HG02938 (cell line): ENCODE data around the gene CAPNS2.

Source experiments
- ATAC-seq: cut with Tn5 transposase; IDR thresholded peaks from one replicate; pipeline ENCODE4 v1.9.1; 2021; ENCODE audit warnings: mild to moderate bottlenecking, moderate library complexity; ENCODE audit not compliant: unreplicated experiment

Gene CAPNS2

GRCh38 chr16:55566432-55567175 is at the start of gene CAPNS2:
CAPNS2 (plus strand) TSS chr16:55566684; CDS start chr16:55566757, 73 bp downstream.
- ATAC-seq, result no peak

- no peak for ATAC-seq
These were observed 44.7 kb upstream of the CAPNS2 start for GRCh38 chr16:55521792-55522191.

- no peak for ATAC-seq
These were observed 40.0 kb upstream of the CAPNS2 start for GRCh38 chr16:55526441-55526840.

- no peak for ATAC-seq
These were observed 38.6 kb upstream of the CAPNS2 start for GRCh38 chr16:55527885-55528284.

- no peak for ATAC-seq
These were observed 37.5 kb upstream of the CAPNS2 start for GRCh38 chr16:55529018-55529417.

- ATAC-seq, result no peak
These were observed 36.1 kb upstream of the CAPNS2 start for GRCh38 chr16:55530316-55530856.

- ATAC-seq, result no peak
These were observed 34.3 kb upstream of the CAPNS2 start for GRCh38 chr16:55532227-55532626.

GRCh38 chr16:55534756-55535155 is 31.7 kb upstream of the CAPNS2 start:
- ATAC-seq, result no peak

GRCh38 chr16:55539049-55539448 is 27.4 kb upstream of the CAPNS2 start:
- no peak for ATAC-seq

- no peak for ATAC-seq
These were observed 27.0 kb upstream of the CAPNS2 start for GRCh38 chr16:55539488-55539887.

GRCh38 chr16:55540221-55540620 is 26.3 kb upstream of the CAPNS2 start:
- no peak for ATAC-seq

- ATAC-seq, result no peak
These were observed 23.9 kb upstream of the CAPNS2 start for GRCh38 chr16:55542459-55543082.

GRCh38 chr16:55543472-55543871 is 23.0 kb upstream of the CAPNS2 start:
- ATAC-seq, result no peak

- ATAC-seq, result no peak
These were observed 13.9 kb upstream of the CAPNS2 start for GRCh38 chr16:55552621-55553020.

- no peak for ATAC-seq
These were observed 11.0 kb upstream of the CAPNS2 start for GRCh38 chr16:55555436-55555835.

GRCh38 chr16:55557186-55557585 is 9.3 kb upstream of the CAPNS2 start:
- ATAC-seq, result no peak

GRCh38 chr16:55559233-55559632 is 7.3 kb upstream of the CAPNS2 start:
- no peak for ATAC-seq

GRCh38 chr16:55559933-55560516 is 6.5 kb upstream of the CAPNS2 start:
- no peak for ATAC-seq

- no peak for ATAC-seq
These were observed 5.1 kb upstream of the CAPNS2 start for GRCh38 chr16:55561319-55561848.

- ATAC-seq, result no peak
These were observed 3.5 kb upstream of the CAPNS2 start for GRCh38 chr16:55562936-55563335.

- ATAC-seq, result no peak
These were observed 2.7 kb upstream of the CAPNS2 start for GRCh38 chr16:55563797-55564196.

- no peak for ATAC-seq
These were observed 1.4 kb upstream of the CAPNS2 start for GRCh38 chr16:55565086-55565485.
